Measurements from ENCODE around the gene ARSI.
A peak's percentile ranks its signal among the peaks of the same experiment; 100 is the strongest.

ARSI gene

DNA sequence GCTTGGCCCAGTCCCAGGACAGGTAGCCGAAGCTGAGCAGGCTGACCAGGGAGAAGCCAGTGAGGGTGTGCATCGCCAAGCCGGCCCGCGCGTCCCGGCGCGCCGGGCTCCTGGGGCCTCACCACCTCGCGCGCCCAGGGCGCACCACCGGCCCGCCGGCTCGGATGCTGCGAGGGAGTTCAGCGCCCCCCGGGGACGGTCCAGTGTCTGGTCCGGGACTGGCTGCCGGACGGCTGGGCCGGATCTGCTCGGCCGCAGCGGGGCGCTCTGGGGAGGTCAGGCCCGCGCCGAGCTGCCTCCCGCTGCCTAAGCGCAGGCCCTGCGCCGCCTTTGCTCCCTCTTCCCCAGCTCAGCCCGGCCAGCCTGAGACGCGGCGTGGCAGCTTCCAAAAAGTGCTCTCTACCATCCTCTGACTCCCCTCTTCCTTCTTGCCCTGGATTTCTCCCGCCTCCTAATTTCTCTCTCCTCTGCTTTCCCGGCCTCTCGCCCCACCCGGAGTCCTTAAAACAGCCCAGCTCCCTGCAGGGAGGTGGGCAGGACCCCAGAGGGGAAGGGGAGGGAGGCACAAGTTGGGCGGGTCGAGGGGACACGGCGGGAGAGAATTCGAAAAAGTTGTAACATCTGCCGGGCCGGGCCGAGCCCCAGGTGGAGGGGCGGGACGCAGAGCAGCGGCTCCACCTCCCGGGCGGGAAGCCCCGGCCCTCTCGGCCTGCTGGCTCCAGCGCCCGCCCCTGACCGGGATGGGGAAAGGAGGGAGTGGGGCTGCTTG is at the start of gene ARSI:
Gene ARSI, minus strand, starts transcription at position 605 of the 769 bp plus-strand sequence. Its CDS starts 532 bp downstream, at position 73.
- peak; percentile 38 for DNase-seq (ENCODE audit: low read depth, low spot score)

DNA sequence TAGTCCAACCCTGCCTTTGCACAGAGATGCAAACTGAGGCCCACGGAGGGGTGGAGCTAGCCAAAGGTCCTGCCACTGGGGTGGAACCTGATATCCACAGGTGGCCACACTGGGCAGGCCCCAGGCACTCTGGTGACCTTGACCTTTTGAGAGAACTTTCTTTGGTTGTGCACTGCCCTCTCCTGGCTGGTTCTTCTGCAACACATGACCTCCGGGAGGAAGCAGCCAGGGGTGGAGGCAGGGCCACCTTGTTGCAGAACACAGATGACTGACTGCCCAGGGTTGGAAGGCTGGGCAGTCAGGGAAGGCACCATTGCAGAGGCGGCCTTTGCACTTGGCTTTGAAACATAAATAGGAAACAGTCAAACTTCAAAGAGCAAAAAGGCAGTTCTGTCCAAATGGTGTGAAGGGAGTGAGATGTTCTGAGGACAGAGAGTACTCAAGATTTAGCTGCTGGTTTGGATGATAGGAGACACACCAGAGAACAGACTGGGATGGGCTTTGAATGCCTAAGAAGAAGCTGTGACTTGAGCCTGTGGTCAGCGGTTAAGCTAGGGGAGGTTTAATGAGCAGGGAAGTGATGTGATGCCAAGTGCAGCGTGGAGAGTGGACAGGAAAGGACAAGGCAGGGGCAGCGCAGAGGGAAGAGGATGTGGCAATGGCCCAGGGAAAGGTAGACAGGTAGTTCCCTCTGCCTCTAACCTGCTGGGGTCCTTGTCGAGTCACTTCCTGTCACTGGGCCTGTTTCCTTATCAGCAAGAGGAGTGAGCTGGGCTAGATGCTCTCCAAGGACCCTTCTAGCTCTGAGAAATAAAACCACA is 48.0 kb upstream of the ARSI start:
- DNase-seq (ENCODE audit: low read depth, low spot score) = peak; percentile 75

DNA sequence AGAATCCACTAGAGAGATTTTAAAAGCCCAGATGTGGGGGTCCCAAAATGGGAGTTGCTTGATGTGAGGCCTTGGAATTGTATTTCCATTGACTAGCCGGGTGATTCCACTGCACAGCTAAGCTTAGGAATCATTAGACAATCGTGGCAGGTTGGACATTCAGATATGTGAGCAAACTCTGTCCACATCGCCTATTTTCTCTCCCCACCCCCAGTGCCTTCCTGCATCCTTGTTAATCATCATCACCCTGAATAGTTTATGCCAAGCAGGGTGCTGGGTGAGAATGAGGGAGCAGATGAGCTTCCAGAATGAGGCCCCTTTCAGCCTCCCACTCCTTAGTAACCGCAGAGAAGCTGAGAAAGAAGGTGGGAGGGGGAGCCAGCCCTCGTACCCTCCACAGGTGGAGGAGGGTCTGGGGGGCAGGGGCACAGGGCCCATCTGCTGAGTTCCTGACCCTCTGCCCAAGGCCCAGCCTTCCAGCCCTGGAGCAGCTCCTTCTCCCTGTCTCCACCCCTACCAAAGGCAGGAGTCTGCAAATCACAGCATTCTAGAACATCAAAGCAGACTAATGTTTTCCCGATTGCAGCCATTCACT is 47.1 kb upstream of the ARSI start:
- DNase-seq (ENCODE audit: low read depth, low spot score) = no peak

DNA sequence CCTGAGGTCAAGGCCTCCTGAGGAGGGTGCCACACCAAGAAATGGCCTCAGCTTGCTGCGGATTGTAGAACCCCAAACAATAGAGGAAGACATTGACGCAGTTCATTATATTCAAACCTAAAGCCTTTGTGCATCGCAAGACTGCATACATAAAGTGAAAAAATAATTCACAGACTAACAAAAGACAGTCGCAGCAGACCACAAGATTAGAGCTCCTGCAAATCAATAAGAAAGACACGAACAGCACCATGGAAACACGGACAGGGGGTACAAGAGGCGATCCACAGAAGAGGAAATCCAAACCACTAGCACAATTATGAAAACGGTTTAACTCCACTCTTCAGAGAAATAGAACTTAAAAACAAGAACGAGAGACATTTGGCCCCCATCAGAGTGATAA is 44.7 kb upstream of the ARSI start:
- DNase-seq (ENCODE audit: low read depth, low spot score) = no peak

DNA sequence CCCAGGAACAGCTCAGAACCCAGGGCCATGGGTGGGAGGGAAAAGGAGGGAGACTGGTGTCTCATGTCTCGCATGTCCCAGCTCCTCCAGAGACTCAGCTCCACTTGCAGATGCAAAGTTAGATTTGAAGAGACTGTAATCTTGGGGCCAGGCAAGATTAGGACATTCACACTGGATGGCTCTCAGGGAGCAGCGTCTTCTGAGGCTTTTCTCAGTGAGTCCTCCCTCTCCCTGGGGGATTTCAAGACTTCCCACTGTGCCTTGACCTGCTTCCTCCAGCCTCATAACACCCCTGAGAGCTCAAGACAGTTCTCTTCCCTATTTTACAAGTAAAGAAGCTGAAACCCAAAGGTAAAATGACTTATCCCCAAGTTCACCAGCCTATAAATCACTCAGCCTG is 44.3 kb upstream of the ARSI start:
- DNase-seq (ENCODE audit: low read depth, low spot score) = no peak

DNA sequence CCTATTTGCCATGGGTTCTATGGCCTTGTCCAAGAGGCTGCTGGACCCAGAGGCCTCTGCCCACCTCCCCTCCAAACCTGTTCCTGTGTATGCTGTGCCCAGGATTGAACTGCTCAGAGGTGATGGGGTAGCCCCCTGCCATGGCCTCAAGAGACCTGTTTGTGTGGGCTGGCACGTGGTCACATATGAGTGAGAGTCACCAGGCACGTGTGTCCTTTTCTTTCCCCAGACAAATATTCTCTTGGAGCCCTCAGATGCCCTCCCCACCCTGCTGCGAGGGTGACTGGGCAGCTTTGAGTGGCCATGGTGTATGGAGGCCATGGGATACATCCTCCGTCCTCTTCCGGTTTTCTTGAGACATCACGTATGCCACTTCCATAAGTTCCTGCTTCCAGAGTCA is 43.9 kb upstream of the ARSI start:
- DNase-seq (ENCODE audit: low read depth, low spot score) = no peak

DNA sequence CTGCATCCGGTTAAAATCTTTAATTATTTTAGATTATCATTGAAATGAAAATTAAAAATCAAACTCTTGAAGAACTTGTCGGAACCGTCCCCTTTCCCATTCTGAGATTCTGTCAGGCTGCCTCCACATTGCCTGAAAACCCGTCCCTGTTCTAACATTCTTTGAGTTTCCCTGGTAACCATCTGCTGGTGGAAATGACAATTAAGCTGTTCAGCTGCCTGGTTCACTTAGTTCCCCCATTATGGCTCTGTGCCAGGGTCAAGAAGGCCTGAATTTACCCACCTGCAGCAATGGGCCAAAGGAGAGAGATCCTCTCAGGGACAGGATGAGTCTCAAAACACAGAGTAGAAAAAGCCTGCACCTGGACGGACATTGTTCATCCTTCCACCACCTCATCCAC is 43.0 kb upstream of the ARSI start:
- DNase-seq (ENCODE audit: low read depth, low spot score) = no peak

DNA sequence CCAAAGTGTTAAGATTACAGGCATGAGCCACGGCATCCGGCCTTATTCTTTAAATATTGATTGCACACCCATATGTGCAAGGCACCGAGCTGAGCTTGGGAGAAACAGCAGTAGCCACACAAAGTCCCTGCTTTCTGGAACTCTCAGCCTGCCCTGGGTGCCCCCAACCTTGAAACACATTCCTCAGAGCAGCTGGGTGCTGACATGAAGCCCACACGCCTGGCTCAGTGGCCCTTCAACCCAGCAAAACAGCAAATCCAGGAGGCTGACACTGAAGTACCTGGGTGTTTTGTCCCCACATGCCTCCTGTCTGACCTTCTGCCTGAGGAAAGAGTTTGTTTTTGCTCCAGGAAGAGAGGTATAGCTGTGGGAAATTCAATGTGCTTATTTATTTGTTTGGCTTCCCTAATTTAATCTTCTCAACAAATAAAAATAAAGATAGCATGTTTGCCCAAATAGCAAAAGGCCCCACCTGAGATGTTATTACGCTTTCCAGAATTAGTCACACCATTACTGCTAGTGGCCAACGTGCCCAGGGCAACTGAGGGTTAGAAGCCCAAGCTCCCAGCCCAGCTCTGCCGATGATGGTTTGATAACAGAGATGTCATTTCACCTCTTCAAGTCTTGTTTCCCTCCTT is 41.4 kb upstream of the ARSI start:
- DNase-seq (ENCODE audit: low read depth, low spot score) = no peak

DNA sequence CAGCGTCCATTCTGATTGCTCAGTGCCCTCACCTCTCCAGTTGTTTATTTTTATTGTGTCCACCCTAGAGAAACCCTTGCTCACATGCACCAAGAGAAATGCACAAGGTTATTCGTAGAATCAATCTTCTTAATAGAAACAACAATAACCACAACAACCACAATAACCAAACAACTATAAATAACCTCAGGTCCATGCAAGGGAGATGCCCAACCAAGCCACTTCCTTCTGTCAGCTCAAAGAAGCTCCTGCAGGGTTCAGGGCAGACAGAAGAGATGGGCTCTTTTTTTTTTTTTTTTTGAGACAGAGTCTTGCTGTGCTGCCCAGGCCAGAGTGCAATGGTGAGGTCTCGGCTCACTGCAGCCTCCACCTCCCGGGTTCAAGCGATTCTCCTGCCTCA is 39.9 kb upstream of the ARSI start:
- DNase-seq (ENCODE audit: low read depth, low spot score) = no peak

DNA sequence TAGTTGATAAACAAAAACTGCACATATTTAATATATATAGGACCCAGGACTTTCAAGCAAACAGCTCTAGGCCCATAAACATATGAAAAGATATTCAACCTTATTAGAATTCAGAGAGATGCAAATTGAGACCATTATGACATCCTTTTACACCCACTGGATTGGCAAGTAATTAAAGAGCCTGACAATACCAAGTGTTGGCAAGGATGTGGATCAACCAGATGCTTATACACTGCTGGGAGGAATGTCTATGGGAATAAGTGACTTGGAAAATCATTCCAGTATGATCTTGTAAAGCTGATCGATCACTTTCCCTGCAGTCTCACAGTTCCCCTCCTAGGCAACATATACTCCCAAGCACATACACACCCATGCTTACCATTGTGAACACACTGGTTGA is 39.3 kb upstream of the ARSI start:
- DNase-seq (ENCODE audit: low read depth, low spot score) = no peak

DNA sequence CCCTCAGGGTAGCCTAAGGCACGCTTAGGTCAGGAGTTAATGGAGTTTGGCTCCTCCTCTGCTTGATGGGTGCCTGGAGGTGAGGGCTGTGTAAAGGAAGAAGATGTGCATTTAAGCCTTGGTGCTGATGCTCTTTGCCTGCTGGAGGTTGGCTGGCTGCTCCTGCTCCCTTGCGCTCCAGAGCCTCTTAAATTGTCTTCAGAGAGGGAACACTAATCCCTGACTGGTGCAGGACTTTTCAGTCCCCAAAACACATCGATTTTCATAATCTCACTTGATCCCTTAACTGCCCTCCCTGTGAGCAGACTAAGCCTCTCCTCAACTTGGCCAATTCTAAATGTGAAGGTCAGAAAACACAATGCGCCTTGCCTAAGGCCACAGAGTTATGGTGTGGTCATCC is 38.6 kb upstream of the ARSI start:
- no peak for DNase-seq (ENCODE audit: low read depth, low spot score)

DNA sequence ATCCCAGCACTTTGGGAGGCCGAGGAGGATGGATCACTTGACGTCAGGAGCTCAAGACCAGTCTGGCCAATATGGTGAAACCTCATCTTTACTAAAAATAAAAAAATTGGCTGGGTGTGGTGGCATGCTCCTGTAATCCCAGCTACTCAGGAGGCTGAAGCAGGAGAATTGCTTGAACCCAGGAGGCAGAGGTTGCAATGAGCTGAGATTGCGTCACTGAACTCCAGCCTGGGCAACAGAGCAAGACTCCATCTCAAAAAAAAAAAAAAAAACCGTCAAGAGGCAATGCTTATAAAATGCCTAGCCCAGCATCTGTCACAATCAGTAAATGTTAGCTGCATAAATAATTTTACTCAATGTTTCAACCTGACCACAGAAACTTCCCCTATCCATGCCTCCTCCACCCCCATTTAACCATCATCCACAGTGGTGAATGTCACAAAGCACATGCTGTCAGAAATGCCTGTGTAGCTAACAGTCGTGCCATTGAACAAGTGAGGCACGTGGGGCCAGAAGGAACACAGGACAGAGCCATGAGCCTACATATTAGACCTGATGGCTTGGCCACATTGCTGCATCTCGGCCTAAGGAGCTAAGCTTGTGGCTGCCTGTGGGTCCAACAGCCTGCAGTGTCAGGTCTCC is 38.0 kb upstream of the ARSI start:
- DNase-seq (ENCODE audit: low read depth, low spot score) = no peak

DNA sequence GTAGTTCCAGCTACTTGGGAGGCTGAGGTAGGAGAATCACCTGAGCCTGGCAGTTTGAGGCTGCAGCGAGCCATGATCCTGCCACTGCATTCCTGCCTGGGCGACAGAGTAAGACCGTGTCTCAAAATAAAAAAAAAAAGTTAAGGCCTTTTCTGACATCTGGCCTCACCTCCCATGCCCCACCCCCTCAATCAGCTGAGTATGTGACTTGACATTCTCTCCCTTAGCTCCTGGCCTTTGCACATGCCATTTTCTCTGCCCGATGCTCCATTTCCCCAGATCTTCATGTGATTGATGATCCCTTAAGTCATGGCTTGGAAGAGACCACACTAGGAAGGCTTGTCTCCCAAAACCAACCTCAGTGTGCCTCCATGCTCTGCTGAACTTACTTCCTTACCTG is 37.1 kb upstream of the ARSI start:
- DNase-seq (ENCODE audit: low read depth, low spot score) = no peak

DNA sequence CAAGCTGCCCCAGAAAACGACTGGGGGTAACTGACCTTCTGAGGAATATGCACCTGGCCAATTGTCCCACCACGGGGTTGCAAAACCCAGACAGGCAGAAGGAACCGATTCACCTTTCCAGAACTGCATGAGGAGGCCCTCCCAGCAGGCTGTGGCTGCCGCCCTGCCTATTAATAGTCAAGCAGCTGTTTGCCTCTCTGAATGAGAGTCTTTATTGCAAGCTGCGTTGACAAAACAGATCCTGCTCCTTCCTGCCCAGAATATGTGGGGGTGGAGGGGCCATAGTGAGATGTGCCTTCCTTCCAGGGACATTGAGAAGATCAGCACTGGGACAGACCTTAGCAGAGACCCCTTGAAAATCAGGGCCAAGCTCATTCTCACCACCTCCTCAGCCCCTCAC is 36.5 kb upstream of the ARSI start:
- DNase-seq (ENCODE audit: low read depth, low spot score) = no peak

DNA sequence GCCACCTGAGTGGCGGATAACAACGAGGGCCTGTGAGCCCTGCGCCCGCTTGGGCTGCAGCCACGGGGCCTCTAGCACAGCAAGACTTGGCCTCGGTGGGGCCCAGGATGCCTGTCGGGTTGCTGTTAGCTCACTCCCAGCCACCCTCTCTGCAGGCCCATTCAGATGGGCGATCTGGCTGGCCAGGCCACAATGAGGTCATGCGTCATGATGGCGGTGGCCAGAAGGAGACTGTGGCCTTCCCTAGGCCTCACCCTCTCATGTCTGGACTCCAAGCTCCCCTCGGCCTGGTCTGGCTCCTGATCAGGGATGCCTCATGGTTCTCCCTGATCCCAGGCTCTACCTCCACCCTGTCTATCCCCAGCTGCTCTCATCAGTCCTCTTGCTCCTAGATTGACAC is 35.8 kb upstream of the ARSI start:
- no peak for DNase-seq (ENCODE audit: low read depth, low spot score)

DNA sequence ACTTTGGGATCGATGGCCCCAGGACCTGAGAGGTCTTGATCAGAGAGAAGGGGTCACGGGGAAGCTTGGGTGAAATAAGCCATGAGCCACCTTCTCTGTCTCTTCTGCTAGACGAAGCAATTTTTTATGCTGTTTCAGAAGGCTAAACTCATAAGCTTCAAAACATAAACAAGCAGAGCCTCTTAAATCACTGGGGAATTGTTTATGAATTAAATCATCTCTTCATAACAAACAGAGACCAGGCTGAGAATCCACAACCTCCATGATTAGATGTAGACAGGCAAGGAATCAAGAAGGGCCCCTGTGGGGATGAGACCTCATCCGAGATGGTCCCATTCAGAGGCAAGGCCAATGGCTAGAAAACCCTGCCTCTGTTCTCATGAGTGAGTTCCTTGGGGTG is 33.1 kb upstream of the ARSI start:
- no peak for DNase-seq (ENCODE audit: low read depth, low spot score)

DNA sequence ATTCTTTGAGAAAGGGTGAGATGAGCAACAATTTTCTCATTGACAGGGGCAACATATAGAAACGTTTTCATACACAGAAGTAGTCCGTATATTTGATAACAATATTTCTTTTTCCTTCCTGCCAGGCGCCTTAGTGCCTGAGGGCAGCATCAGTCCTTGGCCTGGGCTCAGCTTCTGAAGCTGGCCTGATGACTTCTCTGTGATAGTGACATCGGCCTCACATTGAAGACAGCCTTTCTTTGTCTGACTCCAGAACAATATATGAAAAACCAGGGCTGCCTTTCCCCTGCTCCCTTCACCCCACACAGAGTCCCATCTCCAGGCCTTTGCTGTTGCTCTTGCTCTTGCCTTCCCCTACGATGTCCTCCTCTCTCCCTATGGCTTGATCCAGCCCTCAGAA is 30.7 kb upstream of the ARSI start:
- no peak for DNase-seq (ENCODE audit: low read depth, low spot score)

DNA sequence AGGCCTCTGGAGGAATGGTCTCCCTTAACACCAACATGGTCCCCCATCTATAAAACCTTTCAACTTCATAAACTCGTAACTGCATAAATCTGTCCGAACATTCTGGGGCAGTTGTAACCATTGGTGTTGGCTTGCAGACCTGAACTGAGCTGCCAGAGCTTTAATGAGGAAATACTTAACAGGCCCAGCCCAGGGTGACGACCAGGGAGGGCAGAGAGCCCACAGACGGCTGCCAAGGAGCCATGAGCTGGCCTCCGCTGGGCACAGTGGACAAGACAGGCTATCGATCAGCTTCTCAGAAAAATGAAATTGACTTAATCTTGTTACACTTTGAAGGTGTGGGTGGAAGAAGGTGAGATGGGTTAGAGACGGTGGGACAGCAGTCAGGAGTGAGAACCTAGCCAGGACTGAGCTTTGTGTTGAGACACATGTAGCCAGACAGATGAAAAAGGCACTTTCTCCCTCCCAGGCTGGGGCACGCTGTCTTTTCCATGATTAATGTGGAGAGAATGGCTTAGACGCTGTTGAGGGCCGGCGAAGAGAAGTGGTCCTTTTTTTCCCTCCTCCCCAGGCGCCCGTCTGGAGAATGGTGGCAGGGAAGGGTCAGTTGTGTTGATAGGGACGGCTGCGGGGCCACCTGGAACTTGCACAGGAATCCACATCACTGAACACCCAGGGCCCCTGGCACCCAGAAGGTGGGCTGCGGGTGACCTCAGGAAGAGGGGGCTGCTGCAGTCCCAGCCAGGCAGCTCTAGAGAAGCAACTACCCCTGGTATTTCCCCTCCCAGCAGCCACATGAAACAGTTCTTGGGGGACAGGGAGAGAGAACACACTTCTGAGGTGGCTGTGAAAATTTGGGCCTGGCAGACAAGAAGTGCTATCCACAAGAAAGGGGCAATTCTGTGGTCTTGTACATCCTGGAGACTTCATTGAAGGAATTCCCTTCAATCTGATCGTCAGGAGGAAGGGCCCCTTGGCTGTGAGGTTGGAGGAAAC is 27.5 kb upstream of the ARSI start:
- DNase-seq (ENCODE audit: low read depth, low spot score) = no peak

DNA sequence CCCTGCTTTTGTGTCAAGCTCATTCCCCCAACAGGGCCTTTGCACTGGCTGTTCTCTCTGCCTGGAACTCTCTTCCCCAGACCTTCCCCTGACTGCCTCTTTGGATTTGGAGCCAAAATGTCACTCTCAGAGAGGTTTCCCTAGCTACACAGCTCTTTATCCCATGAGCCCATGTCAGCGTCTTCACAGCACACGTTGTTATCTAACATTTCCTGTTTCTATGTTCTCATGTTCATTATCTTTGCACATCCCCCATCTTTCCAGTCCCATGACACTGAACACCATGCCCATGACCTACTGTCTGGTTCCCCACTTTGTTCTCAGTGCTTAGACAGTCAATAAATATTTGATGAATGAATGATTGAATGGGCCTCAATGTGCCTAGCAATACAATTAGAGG is 26.3 kb upstream of the ARSI start:
- DNase-seq (ENCODE audit: low read depth, low spot score) = no peak

DNA sequence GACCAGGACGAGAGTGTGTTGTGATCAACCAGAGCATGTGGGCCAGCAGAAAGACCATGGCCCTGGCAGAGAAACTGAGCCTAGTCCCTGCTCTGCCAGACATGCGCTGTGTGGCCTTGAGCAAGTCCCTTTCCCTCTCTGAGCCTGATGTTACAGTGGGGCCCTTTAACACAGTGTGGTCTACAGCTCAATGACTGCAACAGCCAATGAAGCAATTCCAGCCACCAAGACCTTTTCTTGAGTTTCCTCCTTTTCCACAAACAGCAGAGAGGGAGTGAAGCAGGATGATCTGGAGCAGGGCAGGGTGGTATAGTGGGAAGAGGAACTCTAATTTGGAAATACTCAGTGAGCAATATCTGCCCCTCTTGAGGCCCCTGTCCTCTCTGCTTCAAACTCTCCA is 25.8 kb upstream of the ARSI start:
- no peak for DNase-seq (ENCODE audit: low read depth, low spot score)

DNA sequence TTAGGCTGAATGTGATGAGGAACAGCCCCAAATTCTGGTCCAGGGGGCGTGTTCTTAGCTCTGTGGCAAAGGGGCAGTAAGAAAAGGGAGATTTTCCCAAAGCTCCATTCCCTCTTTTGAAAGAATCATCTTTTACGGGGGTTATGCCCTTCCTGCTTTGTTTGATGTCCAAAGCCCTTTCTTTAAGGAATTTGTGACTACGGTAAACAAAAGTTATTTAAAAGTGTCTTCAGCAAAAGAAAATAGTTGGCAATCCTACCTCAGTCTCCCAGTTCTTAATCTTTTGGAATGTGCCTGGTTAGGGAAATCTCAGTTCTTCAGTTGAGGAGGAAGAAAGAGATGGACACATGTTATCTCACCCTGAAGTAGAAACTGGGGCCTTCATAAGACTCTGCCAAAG is 24.4 kb upstream of the ARSI start:
- no peak for DNase-seq (ENCODE audit: low read depth, low spot score)
